Measurements from ENCODE around the gene CR1. TPM values are rescaled to one million over a fixed set of nuclear protein-coding genes. Genes with fewer than 3 reads are reported as not detected.

The CR1 gene
- under 1 TPM; 0.14 to 0.18 TPM for total RNA-seq

DNA sequence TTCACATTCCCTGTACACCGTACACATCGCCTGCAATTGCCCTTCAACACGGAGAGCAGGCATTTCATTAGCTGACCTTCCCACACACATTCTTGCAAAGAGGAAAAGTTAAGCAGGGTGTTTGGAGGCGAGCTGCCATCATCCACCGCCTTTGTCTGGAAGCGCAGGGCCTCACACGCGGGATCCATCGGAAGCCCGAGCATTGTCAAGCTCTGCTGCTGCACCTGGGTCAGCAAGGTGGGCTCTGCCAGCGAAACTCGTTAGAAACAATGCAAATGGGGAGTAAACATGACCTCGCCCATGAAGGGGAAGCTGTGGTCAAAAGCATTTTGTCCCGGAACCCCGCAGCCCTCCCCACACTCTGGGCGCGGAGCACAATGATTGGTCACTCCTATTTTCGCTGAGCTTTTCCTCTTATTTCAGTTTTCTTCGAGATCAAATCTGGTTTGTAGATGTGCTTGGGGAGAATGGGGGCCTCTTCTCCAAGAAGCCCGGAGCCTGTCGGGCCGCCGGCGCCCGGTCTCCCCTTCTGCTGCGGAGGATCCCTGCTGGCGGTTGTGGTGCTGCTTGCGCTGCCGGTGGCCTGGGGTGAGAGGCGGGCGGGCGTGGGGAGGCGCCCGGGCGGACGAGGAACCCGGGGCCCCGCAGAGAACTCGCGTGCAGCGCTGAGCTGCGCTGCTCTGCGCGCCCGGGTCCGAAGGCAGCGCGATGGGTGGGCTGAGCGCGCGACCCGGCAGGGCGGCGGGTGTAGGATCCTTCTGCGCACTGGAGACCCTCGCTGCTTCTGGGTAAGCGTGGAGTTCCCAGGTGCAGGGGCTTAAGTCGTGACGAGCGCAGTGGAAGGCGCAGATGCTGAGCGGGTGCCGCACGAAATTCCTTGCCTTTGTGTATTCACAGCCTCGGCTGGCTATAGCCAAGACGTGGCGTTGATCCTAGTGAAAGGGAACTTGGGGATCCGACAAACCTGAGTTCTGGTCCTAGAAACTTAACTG lies at the start of gene CR1:
CR1 (plus strand) TSS at position 357 of the 992 bp plus-strand sequence; CDS start at position 468, 111 bp downstream.
- TF ChIP-seq, protein P1, sequence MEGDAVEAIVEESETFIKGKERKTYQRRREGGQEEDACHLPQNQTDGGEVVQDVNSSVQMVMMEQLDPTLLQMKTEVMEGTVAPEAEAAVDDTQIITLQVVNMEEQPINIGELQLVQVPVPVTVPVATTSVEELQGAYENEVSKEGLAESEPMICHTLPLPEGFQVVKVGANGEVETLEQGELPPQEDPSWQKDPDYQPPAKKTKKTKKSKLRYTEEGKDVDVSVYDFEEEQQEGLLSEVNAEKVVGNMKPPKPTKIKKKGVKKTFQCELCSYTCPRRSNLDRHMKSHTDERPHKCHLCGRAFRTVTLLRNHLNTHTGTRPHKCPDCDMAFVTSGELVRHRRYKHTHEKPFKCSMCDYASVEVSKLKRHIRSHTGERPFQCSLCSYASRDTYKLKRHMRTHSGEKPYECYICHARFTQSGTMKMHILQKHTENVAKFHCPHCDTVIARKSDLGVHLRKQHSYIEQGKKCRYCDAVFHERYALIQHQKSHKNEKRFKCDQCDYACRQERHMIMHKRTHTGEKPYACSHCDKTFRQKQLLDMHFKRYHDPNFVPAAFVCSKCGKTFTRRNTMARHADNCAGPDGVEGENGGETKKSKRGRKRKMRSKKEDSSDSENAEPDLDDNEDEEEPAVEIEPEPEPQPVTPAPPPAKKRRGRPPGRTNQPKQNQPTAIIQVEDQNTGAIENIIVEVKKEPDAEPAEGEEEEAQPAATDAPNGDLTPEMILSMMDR (IDR thresholded peaks at IDR 0.05) = no peak
- POLR2A ChIA-PET = no interaction called here
- H3K4me1 Mint-ChIP-seq (ENCODE audit: low read depth) = peaks cover 24% of the 10 kb centered on the region
- H3K9me3 Mint-ChIP-seq = no peaks in the 10 kb centered on the region
- no peak within 1 kb of the TSS for H3K27ac Mint-ChIP-seq
- ATAC-seq = peak; percentile 48
- peak within 1 kb of the TSS; percentile 71 for H3K4me3 Mint-ChIP-seq
- peak; percentile 40 for DNase-seq
- CTCF ChIA-PET = interaction anchor here (1.0 to 1.5 kb wide), 5 partner anchors 17 to 159 kb away, joined by 3 to 7 read pairs (median 3); partner anchors contain the start of gene CR2
- no peaks in the 10 kb centered on the region for H3K36me3 Mint-ChIP-seq (ENCODE audit: low read depth)
- peaks cover 10% of the 10 kb centered on the region for H3K27me3 Mint-ChIP-seq
- intact Hi-C loops (cut with micrococcal nuclease) = loop anchor here (5.0 kb wide), 1 partner anchor 39 kb away; no protein-coding TSS in a partner anchor

DNA sequence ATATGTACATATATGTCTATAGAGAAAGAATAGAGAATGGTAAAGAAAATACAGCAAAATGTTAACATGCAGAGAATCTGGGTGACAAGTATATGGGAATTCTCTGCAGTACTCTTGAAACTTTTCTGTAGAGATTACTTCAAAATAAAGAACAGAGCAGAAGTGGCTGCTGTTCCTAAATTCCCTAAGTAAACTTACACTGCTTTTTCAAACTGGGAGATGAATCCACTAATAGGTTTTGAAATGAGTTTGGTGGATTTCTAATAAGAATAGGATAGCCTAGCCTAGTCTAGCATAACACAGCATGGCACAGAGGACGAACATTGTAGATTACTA lies 42.3 kb upstream of the CR1 start:
- POLR2A ChIA-PET = interaction anchor here (0.8 to 1.7 kb wide), 2 partner anchors 60 to 117 kb away, joined by 3 to 7 read pairs; no protein-coding TSS in a partner anchor
- H3K27me3 Mint-ChIP-seq = peaks cover 17% of the 10 kb centered on the region
- H3K36me3 Mint-ChIP-seq (ENCODE audit: low read depth) = no peaks in the 10 kb centered on the region
- DNase-seq (no peak), ATAC-seq (peak; percentile 61)
- peaks cover 11% of the 10 kb centered on the region for H3K4me1 Mint-ChIP-seq (ENCODE audit: low read depth)
- TF ChIP-seq, protein P1 (IDR thresholded peaks at IDR 0.05) = no peak
- CTCF ChIA-PET = interaction anchor here (0.8 to 3.5 kb wide), 9 partner anchors 10 to 162 kb away, joined by 3 to 22 read pairs (median 4); partner anchors contain the start of gene CR1
- peak overlapping the region; percentile 21 for H3K27ac Mint-ChIP-seq
- intact Hi-C loops (cut with micrococcal nuclease) = loop anchor here (5.0 kb wide), 1 partner anchor 41 kb away; no protein-coding TSS in a partner anchor
- H3K9me3 Mint-ChIP-seq = no peaks in the 10 kb centered on the region
- peak overlapping the region; percentile 68 for H3K4me3 Mint-ChIP-seq

DNA sequence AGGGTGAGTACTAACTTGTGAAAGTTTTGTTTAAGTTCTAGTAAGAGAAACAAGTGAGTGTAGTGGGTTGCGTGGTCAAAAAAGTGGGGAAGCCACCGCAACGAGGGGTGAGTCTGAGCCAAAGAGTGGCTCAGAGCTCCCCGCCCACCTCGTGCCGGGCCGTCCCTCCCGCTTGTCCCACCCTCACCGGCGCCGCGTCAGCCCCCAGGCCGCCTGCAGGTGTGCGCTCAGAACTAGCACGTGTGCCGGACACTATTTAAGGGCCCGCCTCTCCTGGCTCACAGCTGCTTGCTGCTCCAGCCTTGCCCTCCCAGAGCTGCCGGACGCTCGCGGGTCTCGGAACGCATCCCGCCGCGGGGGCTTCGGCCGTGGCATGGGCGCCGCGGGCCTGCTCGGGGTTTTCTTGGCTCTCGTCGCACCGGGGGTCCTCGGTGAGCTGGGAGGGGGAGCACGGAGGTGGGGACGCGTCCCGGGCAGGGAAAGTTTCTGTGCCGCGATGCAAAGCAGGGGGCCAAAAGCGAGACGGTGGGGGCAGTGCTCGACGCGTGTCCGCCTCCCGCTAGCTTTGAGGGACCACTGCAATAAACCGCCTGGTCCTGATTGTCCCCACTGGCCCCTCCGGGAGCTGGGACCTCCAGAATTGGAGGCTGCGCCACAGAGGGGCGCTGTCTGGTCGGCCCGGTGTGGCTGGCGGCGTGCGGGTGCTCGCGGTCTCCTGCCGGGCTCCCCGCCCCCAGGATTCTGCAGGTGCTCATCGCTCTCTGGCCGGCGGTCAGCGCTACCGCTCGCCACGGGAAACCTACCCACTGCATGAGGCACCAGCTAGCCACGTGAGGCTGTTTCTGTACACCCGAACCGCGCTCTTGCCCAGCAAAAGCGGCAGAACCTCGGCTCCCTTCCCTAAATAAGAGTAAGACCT lies 41.7 kb upstream of the CR1 start, which contains the start of gene CR2:
CR2 (plus strand) TSS at position 283 of the 919 bp plus-strand sequence; CDS start at position 374, 91 bp downstream.
- ChIA-PET CTCF (interaction anchor here (0.8 to 3.5 kb wide), 12 partner anchors 9 to 370 kb away, joined by 3 to 22 read pairs (median 4); partner anchors contain the start of gene CR1), POLR2A (interaction anchor here (0.8 to 1.7 kb wide), 4 partner anchors 10 to 118 kb away, joined by 3 to 7 read pairs (median 4); no protein-coding TSS in a partner anchor)
- peak within 1 kb of the TSS; percentile 68 for H3K4me3 Mint-ChIP-seq
- no peaks in the 10 kb centered on the region for H3K9me3 Mint-ChIP-seq
- H3K27me3 Mint-ChIP-seq = peaks cover 17% of the 10 kb centered on the region
- peak; percentile 80 for DNase-seq
- H3K36me3 Mint-ChIP-seq (ENCODE audit: low read depth) = no peaks in the 10 kb centered on the region
- ATAC-seq = peak; percentile 85
- intact Hi-C loops (cut with micrococcal nuclease) = loop anchor here (5.0 kb wide), 1 partner anchor 42 kb away; no protein-coding TSS in a partner anchor
- H3K27ac Mint-ChIP-seq = peak within 1 kb of the TSS; percentile 60
- peaks cover 11% of the 10 kb centered on the region for H3K4me1 Mint-ChIP-seq (ENCODE audit: low read depth)
- TF ChIP-seq, protein P1 (IDR thresholded peaks at IDR 0.05) = peak; percentile 63

DNA sequence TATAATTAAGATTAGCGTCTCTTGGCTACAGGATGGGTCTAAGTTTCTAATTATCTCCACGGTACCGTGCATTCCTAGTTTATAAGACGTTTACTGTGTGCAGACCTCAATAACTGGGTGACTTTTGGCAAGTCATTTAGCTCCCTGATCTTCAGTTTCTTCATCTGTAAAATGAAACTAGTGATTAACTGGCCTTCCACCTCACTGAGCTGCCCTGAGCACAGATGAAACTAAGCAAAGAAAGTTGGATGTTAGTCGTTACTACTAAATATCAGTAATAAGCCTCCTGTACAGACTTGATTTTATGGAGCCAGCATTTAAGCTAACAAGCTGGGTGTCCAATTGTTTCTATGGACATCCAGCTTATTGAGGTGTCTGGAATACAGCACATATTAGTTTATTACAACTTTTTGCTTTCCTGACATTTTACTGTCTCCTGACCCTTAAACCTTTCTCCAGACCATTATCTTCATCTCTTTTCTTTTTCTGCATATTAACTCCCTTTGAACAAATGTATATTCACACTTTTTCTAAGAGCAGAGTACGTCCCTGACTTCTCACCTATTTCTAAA lies 40.7 kb upstream of the CR1 start:
- Mint-ChIP-seq H3K9me3 (no peaks in the 10 kb centered on the region), H3K36me3 (ENCODE audit: low read depth) (no peaks in the 10 kb centered on the region), H3K4me1 (ENCODE audit: low read depth) (peaks cover 20% of the 10 kb centered on the region), H3K4me3 (peak overlapping the region; percentile 68), H3K27me3 (peaks cover 12% of the 10 kb centered on the region), H3K27ac (peak overlapping the region; percentile 60)
- DNase-seq (no peak), ATAC-seq (peak; percentile 21)
- ChIA-PET CTCF (interaction anchor here (0.7 to 3.5 kb wide), 7 partner anchors 9 to 371 kb away, joined by 3 to 22 read pairs (median 4); no protein-coding TSS in a partner anchor), POLR2A (interaction anchor here (1.0 to 1.7 kb wide), 3 partner anchors 9 to 119 kb away, joined by 3 to 7 read pairs (median 4); no protein-coding TSS in a partner anchor)
- intact Hi-C loops (cut with micrococcal nuclease) = loop anchor here (5.0 kb wide), 1 partner anchor 42 kb away; the partner anchor contains the start of gene CR1
- TF ChIP-seq, protein P1 (IDR thresholded peaks at IDR 0.05) = no peak

Measured in activated CD8-positive, alpha-beta T cell treated with anti-CD3 and anti-CD28 coated beads for 36 hours (primary cell).